GM12878 (cell line): ENCODE results near the gene BRCA2.

Experiments used
- BACH1 ChIP-seq: fragments of 450-650 bp; IDR thresholded peaks from 2 replicates; pipeline ENCODE4 v1.6.1; 2017; ENCODE audit warnings: mild to moderate bottlenecking, borderline replicate concordance
- CHD1 ChIP-seq: IDR thresholded peaks from 2 replicates; pipeline ENCODE4 v1.6.1; 2012; ENCODE audit warnings: low read depth, low read length, improper control_type of control experiment
- EP300 ChIP-seq, 2 experiments: fragments of 150-350 bp in 1 of 2; IDR thresholded peaks; 2 replicates each; pipeline ENCODE4 v1.6.1; 2011 to 2012; ENCODE audit warnings: low read depth in 2 of 2, low read length in 2 of 2, borderline replicate concordance in 1 of 2, improper control_type of control experiment in 1 of 2, inconsistent platforms in 1 of 2; ENCODE audit not compliant: control insufficient read depth in 1 of 2
- EZH2 ChIP-seq: IDR thresholded peaks from 2 replicates; pipeline ENCODE4 v1.6.1; 2012; ENCODE audit warnings: low read depth, mild to moderate bottlenecking, control low read depth, inconsistent platforms, low read length, borderline replicate concordance; ENCODE audit not compliant: control insufficient read depth
- IKZF1 ChIP-seq: fragments of 450-650 bp; conservative IDR thresholded peaks from 2 replicates; pipeline ENCODE4 v1.6.1; 2017; ENCODE audit warnings: antibody characterized with exemption, mild to moderate bottlenecking
- NFIC ChIP-seq: IDR thresholded peaks from 2 replicates; pipeline ENCODE4 v1.6.1; 2012; ENCODE audit warnings: low read depth, mild to moderate bottlenecking, inconsistent platforms, low read length, moderate library complexity
- POLR2A ChIP-seq: IDR thresholded peaks from 2 replicates; pipeline ENCODE4 v1.6.1; 2011; ENCODE audit warnings: low read depth, mild to moderate bottlenecking, low read length
- RAD21 ChIP-seq: IDR thresholded peaks from 2 replicates; pipeline ENCODE4 v1.6.1; 2011; ENCODE audit warnings: mild to moderate bottlenecking, low read depth, low read length, moderate library complexity; ENCODE audit not compliant: insufficient read depth
- SRF ChIP-seq, 2 experiments: IDR thresholded peaks; 2 replicates each; pipeline ENCODE4 v1.6.1; 2011; ENCODE audit warnings: low read depth in 2 of 2, low read length in 2 of 2, mild to moderate bottlenecking in 1 of 2, moderate library complexity in 1 of 2
- TF ChIP-seq, protein P1 (sequence below): IDR thresholded peaks from 2 replicates; pipeline ENCODE4 v1.6.1; 2011; ENCODE audit warnings: mild to moderate bottlenecking, low read depth, low read length, moderate library complexity; ENCODE audit not compliant: insufficient replicate concordance
- TF ChIP-seq, protein P2 (sequence below), 3 experiments: IDR thresholded peaks in 2 of 3; conservative IDR thresholded peaks in 1 of 3; 2 replicates each; pipeline ENCODE4 v1.5.1; 2011; ENCODE audit warnings: low read depth in 3 of 3, low read length in 3 of 3, mild to moderate bottlenecking in 3 of 3, control low read depth in 2 of 3, moderate library complexity in 2 of 3, inconsistent platforms in 1 of 3, mixed read lengths in 1 of 3; ENCODE audit not compliant: control insufficient read depth in 2 of 3, insufficient read depth in 1 of 3; ENCODE audit errors: extremely low read depth in 1 of 3
- TF ChIP-seq, protein P3 (sequence below): IDR thresholded peaks from 2 replicates; pipeline ENCODE4 v1.6.1; 2012; ENCODE audit warnings: mild to moderate bottlenecking, low read depth, low read length

DNA sequence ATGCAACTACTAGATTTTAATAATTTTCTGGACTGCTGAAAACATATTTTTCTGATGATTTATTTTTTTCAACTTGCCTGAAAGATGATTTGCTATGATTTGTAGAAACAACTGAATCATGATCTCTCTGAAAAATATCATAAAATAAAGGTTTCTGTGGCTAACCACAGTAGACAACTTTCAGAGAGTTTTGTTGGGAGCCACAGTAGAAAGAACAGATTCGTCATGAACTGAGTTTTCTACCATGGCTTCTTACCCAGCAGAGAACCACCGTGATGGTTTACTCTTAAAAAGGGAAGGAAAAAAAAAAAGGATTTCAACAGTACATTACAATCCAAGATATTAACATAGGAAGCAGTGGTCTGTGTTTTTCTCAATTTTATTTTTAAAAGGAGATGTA, 18.1 kb upstream of the BRCA2 start:
- TF ChIP-seq CHD1 (no peak), EP300 (IDR thresholded peaks at IDR 0.05; ENCODE audit: borderline replicate concordance in 1 of 2, control insufficient read depth in 1 of 2, low read depth in 2 of 2, low read length in 2 of 2) (no peak), IKZF1 (no peak), EZH2 (no peak), NFIC (no peak), BACH1 (no peak), SRF (IDR thresholded peaks at IDR 0.05; ENCODE audit: low read depth in 2 of 2, low read length in 2 of 2) (no peak), POLR2A (no peak), RAD21 (no peak)
- TF ChIP-seq, protein P1, sequence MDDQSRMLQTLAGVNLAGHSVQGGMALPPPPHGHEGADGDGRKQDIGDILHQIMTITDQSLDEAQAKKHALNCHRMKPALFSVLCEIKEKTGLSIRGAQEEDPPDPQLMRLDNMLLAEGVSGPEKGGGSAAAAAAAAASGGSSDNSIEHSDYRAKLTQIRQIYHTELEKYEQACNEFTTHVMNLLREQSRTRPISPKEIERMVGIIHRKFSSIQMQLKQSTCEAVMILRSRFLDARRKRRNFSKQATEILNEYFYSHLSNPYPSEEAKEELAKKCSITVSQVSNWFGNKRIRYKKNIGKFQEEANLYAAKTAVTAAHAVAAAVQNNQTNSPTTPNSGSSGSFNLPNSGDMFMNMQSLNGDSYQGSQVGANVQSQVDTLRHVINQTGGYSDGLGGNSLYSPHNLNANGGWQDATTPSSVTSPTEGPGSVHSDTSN: no peak
- TF ChIP-seq, protein P2, sequence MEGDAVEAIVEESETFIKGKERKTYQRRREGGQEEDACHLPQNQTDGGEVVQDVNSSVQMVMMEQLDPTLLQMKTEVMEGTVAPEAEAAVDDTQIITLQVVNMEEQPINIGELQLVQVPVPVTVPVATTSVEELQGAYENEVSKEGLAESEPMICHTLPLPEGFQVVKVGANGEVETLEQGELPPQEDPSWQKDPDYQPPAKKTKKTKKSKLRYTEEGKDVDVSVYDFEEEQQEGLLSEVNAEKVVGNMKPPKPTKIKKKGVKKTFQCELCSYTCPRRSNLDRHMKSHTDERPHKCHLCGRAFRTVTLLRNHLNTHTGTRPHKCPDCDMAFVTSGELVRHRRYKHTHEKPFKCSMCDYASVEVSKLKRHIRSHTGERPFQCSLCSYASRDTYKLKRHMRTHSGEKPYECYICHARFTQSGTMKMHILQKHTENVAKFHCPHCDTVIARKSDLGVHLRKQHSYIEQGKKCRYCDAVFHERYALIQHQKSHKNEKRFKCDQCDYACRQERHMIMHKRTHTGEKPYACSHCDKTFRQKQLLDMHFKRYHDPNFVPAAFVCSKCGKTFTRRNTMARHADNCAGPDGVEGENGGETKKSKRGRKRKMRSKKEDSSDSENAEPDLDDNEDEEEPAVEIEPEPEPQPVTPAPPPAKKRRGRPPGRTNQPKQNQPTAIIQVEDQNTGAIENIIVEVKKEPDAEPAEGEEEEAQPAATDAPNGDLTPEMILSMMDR (IDR thresholded peaks at IDR 0.05 in 2 of 3, conservative IDR thresholded peaks at IDR 0.05 in 1 of 3; ENCODE audit: control insufficient read depth in 2 of 3, extremely low read depth in 1 of 3, insufficient read depth in 1 of 3, low read depth in 3 of 3, low read length in 3 of 3): no peak
- TF ChIP-seq, protein P3, sequence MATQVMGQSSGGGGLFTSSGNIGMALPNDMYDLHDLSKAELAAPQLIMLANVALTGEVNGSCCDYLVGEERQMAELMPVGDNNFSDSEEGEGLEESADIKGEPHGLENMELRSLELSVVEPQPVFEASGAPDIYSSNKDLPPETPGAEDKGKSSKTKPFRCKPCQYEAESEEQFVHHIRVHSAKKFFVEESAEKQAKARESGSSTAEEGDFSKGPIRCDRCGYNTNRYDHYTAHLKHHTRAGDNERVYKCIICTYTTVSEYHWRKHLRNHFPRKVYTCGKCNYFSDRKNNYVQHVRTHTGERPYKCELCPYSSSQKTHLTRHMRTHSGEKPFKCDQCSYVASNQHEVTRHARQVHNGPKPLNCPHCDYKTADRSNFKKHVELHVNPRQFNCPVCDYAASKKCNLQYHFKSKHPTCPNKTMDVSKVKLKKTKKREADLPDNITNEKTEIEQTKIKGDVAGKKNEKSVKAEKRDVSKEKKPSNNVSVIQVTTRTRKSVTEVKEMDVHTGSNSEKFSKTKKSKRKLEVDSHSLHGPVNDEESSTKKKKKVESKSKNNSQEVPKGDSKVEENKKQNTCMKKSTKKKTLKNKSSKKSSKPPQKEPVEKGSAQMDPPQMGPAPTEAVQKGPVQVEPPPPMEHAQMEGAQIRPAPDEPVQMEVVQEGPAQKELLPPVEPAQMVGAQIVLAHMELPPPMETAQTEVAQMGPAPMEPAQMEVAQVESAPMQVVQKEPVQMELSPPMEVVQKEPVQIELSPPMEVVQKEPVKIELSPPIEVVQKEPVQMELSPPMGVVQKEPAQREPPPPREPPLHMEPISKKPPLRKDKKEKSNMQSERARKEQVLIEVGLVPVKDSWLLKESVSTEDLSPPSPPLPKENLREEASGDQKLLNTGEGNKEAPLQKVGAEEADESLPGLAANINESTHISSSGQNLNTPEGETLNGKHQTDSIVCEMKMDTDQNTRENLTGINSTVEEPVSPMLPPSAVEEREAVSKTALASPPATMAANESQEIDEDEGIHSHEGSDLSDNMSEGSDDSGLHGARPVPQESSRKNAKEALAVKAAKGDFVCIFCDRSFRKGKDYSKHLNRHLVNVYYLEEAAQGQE: no peak
